Neural cell (in vitro differentiated cells): Measurements from ENCODE around the gene RUNX1.

Source experiments
- EP300 ChIP-seq: fragments of 450-650 bp; conservative IDR thresholded peaks from 2 replicates; pipeline ENCODE4 v1.6.1; 2014; ENCODE audit warnings: antibody characterized with exemption, mild to moderate bottlenecking, moderate library complexity; ENCODE audit not compliant: poor library complexity, severe bottlenecking
- EZH2 ChIP-seq: fragments of 200-600, 300-800 bp; shearing (Covaris generic), sonication (generic); IDR thresholded peaks from 2 replicates; pipeline ENCODE4 v1.6.1; 2014; ENCODE audit warnings: antibody characterized with exemption, low read length, borderline replicate concordance, mild to moderate bottlenecking; ENCODE audit not compliant: insufficient read depth, poor library complexity, severe bottlenecking
- MXI1 ChIP-seq: fragments of 450-650 bp; conservative IDR thresholded peaks from 2 replicates; pipeline ENCODE4 v1.6.1; 2014; ENCODE audit warnings: antibody characterized with exemption, mild to moderate bottlenecking; ENCODE audit not compliant: poor library complexity, severe bottlenecking
- POLR2AphosphoS5 ChIP-seq: IDR thresholded peaks from 2 replicates; pipeline ENCODE4 v1.6.1; 2012
- RAD21 ChIP-seq: fragments of 450-650 bp; conservative IDR thresholded peaks from 2 replicates; pipeline ENCODE4 v1.6.1; 2014; ENCODE audit warnings: antibody characterized with exemption, mild to moderate bottlenecking, moderate library complexity
- SMC3 ChIP-seq: fragments of 450-650 bp; conservative IDR thresholded peaks from 2 replicates; pipeline ENCODE4 v1.6.1; 2014; ENCODE audit warnings: antibody characterized with exemption, mild to moderate bottlenecking, moderate library complexity; ENCODE audit not compliant: poor library complexity
- TAF1 ChIP-seq: IDR thresholded peaks from 2 replicates; pipeline ENCODE4 v1.6.1; 2012; ENCODE audit warnings: low read depth
- TF ChIP-seq, protein P1 (sequence below): fragments of 450-650 bp; IDR thresholded peaks from 2 replicates; pipeline ENCODE4 v1.5.1; 2014; ENCODE audit warnings: antibody characterized with exemption, mild to moderate bottlenecking, moderate library complexity; ENCODE audit not compliant: poor library complexity, severe bottlenecking
- TF ChIP-seq, protein P2 (sequence below): IDR thresholded peaks from 2 replicates; pipeline ENCODE4 v1.6.1; 2012; ENCODE audit warnings: borderline replicate concordance

DNA sequence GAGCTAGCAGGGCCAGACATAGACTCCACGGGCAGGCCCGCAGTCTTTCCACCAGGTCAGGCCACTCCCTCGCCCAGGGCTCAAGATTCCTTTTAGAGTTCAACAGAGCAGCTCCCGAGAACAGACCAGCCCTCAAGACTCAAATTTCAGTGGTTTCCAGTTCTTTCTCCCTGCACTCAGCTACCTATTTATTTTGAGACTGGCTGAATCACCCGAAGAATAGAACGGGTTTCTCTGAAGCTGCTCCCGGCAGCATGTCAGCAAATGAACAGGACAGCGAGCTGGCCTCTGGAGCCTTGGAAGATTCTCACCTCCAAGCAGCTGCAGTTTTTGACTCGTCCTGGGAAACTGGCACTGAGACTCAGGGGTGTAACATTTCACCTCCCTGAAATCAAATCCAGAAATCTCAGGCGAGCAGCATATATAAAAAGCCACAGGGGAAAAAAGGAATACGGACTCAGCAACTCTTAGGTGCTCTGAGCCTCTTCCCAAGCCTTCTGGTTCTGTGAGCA is 202.4 kb downstream of the RUNX1 start:
- TF ChIP-seq, protein P1, sequence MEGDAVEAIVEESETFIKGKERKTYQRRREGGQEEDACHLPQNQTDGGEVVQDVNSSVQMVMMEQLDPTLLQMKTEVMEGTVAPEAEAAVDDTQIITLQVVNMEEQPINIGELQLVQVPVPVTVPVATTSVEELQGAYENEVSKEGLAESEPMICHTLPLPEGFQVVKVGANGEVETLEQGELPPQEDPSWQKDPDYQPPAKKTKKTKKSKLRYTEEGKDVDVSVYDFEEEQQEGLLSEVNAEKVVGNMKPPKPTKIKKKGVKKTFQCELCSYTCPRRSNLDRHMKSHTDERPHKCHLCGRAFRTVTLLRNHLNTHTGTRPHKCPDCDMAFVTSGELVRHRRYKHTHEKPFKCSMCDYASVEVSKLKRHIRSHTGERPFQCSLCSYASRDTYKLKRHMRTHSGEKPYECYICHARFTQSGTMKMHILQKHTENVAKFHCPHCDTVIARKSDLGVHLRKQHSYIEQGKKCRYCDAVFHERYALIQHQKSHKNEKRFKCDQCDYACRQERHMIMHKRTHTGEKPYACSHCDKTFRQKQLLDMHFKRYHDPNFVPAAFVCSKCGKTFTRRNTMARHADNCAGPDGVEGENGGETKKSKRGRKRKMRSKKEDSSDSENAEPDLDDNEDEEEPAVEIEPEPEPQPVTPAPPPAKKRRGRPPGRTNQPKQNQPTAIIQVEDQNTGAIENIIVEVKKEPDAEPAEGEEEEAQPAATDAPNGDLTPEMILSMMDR: no peak
- TF ChIP-seq EP300 (no peak), POLR2AphosphoS5 (no peak), TAF1 (no peak), EZH2 (no peak), SMC3 (no peak), RAD21 (no peak), MXI1 (no peak)
- TF ChIP-seq, protein P2, sequence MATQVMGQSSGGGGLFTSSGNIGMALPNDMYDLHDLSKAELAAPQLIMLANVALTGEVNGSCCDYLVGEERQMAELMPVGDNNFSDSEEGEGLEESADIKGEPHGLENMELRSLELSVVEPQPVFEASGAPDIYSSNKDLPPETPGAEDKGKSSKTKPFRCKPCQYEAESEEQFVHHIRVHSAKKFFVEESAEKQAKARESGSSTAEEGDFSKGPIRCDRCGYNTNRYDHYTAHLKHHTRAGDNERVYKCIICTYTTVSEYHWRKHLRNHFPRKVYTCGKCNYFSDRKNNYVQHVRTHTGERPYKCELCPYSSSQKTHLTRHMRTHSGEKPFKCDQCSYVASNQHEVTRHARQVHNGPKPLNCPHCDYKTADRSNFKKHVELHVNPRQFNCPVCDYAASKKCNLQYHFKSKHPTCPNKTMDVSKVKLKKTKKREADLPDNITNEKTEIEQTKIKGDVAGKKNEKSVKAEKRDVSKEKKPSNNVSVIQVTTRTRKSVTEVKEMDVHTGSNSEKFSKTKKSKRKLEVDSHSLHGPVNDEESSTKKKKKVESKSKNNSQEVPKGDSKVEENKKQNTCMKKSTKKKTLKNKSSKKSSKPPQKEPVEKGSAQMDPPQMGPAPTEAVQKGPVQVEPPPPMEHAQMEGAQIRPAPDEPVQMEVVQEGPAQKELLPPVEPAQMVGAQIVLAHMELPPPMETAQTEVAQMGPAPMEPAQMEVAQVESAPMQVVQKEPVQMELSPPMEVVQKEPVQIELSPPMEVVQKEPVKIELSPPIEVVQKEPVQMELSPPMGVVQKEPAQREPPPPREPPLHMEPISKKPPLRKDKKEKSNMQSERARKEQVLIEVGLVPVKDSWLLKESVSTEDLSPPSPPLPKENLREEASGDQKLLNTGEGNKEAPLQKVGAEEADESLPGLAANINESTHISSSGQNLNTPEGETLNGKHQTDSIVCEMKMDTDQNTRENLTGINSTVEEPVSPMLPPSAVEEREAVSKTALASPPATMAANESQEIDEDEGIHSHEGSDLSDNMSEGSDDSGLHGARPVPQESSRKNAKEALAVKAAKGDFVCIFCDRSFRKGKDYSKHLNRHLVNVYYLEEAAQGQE: no peak
